NCI-H1417 treated with DMSO at 0.1 percent for 48 hours (cell line): ENCODE data around the gene BABAM2.
"Not testable (repeated sequence)": the region's sequence is repeated elsewhere in the genome, so short reads cannot be mapped to it uniquely, and the experiment has no call there.

Experiments used
- DNase-seq: peaks from one replicate; lab custom pipeline; 2025; lab: John Stamatoyannopoulos, UW

The BABAM2 gene

DNA sequence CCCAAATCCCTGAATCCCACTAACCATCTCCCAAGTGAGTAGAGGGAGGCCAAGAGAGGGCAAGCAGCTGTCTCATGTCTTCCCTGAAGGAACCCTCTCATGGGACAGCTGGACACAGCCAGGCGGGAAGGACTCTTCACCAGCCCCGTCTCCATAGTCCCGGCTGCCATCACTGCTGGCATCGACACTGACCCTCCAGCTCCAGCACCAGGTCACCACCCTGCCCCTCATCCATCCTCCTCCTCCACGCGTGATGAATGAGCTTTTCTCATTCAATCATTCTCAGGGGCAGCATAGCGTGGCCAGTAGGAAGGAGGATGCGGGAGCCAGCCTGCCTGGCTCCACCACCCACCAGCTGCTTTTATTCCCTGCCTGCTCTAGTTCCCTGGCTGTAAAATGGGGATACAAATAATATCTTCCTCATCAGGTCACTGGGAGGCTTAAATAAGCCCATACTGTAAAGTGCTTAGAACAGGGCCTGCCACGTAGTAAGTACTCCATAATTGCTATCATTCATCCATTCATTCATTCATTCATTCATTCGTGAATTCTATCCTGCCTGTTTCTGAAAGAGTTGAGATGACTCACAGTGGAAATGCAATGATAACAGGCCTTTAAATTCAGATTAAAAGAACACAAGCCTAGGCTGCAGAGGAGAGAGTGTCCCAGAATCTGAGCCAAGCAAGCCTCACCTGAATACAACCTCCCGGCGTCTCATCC, 471.6 kb downstream of the BABAM2 start:
- DNase-seq = no peak

DNA sequence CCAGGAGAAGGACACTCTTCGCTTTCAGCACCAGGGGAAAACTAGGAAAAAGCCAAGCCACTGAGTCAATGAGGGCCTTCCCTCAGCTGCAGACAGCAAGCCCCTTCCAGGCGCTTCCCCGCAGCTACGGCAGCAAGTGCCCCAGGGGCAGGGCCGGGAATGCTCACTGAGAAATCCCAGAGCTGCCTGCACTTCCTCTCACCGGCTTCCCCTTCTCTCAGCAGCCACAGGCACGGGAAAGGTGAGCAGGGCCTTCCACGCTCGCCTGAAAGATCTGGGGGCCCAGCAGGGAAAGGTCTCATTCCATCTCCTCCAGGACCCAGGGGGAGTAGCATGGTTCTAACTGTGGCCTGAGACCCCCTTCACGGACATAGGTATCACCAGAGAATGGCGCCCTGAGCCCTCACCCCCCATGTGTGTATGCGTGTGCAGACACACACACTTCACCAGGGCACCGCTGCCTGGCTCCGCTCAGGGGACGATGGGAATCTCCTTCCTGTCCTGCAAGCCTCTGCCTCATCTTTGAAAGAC, 472.5 kb downstream of the BABAM2 start:
- DNase-seq = no peak

DNA sequence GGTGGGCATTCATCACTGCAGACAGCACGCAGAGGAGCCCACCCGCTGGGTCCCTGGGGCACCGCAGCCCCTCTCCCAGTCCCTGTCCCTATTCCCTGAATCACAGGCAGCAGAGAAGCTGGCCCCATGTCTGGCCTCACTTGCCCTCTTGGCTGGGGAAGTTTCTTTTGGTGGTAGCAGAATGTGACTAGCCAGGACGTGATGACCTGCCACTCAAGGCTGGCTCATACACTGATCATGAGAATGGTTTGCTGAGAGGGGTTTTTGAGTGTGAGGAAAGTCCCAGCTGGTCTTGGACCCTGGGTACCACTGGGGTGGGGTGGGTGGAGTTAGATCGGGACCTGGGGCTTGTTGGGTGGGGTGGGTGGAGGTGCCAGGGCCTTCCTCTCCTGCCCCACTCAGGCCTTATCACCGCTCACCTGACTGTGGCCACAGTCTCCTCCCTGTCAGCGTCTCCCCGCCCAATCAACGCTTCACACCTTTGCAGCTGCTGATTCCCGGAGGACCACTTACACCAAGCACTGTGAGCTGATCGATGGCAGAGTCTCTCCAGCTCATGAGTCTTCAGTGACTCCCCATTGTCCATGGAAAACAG, 473.3 kb downstream of the BABAM2 start:
- DNase-seq = no peak

DNA sequence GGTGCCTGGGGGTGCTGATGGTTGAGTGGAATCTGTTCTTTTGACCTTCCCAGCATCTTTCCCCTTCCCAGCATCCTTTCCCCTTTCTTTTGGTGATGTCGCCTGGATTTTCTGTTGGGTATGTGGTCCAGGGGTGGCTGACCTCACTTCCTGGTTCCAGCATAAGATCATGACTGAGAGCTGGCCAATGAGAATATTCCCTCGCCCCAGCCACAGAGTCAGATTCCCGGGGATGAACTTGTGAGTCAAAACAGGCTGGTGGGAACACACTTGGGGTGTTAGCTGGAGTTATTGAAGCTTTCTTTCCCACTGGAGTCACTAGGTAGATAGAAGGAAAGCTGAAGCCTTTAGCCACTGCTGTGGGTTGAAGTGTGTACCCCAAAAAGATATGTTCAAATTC, 474.1 kb downstream of the BABAM2 start:
- no peak for DNase-seq

DNA sequence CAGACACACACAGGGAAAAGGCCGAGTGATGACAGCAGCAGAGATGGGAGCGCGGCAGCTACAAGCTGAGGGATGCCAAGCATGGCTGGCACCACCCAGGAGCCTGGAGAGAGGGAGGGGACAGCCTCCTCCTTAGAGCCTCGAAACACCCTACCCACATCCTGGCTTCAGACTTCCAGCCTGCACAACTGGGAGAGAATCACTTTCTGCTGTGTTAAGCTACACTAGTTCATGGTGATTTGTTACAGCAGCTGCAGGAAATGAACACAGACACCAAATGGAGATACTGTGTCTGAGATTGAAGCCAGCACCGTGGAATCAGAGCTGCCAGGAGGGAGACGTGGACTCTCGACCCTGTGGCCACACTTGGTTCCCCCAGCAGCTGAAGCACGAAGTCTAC, 474.6 kb downstream of the BABAM2 start:
- DNase-seq = no peak

DNA sequence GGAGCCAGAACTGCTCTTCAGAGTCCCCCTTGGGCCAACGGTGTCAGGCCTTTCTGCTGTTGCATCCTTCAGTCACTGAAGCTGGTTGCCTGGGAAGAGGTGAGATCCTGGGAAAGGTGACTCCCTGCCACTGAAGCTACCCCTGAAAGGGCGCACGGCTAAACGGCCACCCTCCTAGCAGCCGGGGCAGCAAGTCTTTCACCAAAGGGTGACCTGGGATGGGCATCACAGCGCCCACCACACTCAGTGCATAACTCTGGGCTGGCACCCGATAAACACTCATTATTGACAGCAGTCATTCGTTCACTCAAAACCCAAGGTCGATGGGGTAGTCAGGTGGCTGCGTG, 475.6 kb downstream of the BABAM2 start:
- DNase-seq = no peak

DNA sequence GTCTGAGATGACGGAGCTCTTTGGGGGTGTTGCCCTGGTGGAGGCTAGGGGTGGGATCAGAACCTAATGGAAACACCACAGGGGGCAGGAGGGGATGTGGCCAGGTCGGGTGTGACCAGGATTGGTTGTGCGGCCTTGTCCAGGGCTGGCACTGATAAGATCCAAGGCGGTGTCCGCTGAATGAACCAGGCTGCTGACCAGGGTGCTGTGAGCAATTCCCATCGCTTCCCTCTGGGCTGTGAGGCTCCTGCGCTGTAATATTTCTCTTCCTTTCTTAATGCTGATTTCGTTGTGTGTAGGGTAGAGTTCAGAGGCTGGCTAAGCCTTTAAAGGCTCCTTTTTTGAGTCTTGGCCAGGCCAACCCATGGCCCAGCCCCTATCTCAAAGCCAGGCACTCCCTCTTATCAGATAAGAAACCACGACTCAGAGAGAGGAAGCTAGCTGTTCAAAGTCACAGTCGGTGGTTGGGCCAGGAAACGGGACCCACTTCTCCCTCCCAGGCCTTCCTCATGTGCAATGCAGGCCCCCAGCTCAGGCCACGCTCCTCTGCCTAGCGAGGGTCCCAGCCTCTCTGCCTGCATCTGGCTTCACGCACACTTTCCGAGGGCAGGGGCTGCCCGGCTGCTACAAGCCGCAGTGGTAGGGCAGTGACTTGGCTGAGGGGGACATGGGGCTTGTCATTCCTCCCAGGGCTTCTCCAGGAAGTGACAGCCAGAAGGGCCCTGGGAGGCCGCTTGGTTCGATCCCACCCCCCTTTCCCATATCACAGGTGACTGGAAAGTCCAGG, 476.2 kb downstream of the BABAM2 start:
- no peak for DNase-seq

DNA sequence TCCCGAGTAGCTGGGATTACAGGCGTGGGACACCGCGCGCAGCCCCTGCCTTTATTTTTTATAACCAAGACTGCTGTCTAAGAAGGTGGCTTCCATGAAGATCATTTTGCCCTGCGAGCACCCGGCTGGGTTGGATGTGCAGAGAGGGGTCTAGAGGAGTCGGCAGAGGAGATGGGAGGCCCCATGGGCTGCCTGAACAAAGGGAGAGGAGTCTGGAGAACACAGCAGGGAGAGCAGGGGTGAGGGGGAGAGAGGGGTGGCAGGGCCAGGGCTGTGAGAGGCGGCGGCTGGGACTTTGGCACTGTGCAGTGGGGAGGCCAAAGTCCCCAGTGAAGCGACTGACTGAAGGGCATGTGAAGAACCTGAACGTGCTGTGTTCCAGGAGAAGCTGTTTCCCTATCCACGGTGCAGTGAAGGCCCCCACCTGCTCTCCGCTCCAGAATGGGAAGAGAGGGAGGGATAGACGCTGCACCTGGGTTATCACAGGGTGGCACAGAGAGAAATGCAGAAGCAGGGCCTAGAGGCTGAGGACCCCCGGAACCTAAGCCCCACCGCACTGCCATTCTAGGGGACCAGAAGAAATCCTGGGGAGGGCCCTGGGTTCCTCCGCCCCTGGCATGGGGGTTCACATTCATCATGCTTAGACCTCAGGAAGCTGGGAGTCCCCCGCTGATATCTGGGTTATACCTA, 477.3 kb downstream of the BABAM2 start:
- DNase-seq = no peak

DNA sequence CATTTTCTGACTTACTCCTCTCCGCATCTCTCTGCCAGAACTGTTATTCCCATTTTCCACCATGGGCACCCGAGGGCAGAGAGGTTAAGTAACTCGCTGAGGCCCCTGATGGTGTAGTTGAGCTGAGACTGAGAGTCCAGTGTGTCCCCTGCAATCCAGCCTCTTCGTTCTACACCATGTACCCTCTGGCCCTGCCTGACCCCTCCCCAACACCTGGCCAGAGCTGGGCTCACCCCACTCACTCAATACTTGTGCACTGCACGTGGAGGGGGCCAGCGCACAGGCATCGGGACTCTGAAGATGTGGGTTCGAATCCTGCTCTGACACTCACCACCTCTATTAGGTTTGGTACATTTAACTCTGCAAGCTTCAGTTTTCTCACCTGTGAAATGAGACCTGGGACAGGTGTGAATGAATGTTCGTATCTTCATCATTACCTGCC, 477.8 kb downstream of the BABAM2 start:
- DNase-seq = no peak

DNA sequence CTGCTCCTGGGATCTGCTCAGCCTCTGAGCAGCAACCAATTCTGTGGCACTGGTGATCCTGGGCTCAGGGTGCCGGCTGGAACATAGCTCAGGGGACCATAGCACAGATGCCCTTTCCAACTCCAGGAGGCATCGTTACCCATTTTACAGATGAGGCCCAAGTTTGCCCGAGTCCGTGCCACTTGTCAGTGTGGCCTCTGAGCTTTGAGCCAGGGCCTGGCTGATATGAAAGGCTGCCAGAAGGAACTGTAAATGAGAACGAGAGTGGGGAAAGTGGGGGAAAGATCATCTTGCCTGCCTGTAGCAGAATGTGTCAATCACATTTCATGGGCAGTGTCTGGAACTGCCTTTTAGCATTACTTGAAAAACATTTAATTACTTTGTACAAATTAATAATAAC, 478.8 kb downstream of the BABAM2 start:
- no peak for DNase-seq

DNA sequence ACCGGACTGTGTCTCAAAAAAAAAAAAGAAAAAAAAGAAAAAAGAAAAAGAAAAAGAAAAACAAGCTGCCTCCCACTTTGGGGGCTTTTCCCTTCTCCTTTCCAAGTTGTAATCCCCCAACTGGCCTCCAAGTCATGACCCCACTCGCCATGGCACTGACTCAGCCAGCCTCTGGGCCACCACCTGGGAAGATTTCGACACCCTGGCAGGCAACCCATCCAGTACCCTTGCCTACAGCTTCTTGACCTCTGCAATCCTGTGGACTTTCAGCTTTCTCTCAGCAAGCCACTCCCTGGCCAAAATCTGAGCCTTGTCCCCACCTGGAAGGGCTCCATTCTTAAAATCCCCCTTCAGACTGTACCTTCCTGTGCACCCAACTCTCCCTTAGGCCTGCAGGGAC, 479.8 kb downstream of the BABAM2 start:
- no peak for DNase-seq

DNA sequence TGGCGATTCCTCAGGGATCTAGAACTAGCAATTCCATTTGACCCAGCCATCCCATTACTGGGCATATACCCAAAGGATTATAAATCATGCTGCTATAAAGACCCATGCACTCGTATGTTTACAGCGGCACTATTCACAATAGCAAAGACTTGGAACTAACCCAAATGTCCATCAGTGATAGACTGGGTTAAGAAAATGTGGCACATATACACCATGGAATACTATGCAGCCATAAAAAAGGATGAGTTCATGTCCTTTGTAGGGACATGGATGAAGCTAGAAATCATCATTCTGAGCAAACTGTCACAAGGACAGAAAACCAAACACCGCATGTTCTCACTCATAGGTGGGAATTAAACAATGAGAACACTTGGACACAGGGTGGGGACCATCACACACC, 481.2 kb downstream of the BABAM2 start:
- DNase-seq = not testable (repeated sequence)

DNA sequence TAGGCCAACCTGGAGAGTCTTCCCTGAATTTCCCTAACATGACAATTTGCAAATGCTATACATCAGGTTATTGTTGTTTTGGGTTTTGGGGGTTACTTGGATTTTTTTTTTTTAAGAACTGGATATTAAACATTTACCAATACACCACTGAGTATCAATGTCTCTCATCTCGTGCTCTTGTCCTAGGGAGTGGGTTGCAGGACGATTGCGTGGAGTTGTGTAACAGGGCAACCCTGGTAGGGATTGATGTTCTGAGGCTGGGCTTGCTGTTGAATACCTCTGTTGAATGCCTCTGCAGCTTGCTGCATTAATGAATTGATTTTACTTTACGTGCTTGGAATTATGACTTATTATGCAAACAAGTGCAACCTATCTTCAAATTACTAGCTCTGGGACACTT, 483.3 kb downstream of the BABAM2 start:
- no peak for DNase-seq

DNA sequence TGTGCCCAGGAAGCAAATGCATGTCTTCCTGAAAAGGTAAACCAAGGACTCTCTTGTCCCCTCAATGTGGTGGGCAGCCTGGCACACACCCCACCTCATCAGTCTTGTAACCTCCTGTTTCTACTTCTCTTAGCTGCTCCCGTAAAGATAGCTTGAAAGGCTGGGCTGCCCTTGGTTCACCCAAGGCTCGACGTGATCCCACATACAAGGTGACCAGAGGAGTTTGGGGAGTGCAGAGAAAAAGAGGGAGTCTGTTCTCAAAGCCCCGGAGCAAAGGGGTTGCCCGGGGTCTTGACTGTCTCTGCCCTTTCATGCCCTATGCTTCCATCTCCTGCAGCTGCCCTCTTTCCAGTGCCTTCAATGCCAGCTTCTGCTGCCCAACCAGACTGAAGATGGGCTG, 483.8 kb downstream of the BABAM2 start:
- no peak for DNase-seq

DNA sequence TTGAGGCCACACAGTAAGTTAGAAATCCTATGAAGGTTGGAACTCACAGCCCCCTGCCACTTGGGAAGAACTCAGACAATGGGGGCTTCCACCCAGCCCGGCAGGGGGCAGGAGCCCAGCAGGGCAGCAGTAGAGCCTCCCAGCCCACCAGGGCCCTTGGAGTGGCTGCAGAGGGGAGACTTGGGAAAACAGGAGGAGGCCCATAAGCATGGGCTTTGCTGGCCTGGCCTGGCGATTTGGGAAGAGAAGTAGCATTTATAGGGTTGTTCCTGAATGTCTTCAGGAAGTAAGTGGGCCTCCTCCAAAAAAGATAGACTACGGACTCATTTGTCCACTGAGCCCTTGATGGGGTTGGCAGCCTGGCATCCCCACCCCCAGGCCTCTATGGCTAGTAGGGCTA, 484.7 kb downstream of the BABAM2 start:
- no peak for DNase-seq

DNA sequence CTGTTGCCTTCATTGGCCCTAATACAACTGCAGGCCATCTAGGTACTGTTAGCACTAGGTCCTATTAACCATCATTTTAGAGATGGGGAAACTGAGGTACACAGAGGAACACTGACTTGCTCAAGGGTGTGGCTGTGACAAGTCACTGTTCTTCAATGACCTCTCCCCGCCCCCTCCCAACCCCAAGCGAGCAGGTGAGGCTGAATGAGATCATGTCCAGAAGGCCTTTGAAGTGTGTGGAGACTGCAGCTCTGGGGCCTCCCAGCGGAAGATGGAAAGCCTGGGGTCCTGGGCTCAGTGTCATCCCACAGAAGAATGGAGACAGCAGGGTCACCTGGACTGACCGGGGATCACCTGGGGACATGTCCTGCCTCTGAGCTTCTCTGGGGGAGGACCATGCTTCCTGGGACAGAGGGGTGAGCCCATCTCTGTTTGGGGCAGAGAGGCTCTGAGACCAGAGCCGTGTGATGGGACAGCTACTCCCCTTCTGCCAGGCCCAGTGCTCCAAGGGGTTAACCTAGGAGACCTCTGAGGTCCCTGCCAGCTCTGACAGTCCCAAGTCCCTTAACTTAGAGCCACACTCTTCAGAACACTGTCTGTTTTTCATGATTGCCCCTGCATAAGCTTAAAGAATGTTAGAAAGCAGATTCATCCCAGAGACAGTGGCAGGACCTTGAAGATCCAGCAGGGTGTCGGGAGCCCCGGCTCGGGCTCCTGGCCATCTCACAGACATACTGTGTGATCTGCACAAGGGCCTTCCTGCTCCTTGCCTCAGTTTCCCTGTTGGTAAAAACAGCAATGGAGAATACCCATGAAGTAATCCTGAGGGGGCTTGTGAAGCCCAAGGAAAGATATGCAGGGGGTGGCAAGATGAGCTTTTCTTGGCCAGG, 485.5 kb downstream of the BABAM2 start:
- no peak for DNase-seq

DNA sequence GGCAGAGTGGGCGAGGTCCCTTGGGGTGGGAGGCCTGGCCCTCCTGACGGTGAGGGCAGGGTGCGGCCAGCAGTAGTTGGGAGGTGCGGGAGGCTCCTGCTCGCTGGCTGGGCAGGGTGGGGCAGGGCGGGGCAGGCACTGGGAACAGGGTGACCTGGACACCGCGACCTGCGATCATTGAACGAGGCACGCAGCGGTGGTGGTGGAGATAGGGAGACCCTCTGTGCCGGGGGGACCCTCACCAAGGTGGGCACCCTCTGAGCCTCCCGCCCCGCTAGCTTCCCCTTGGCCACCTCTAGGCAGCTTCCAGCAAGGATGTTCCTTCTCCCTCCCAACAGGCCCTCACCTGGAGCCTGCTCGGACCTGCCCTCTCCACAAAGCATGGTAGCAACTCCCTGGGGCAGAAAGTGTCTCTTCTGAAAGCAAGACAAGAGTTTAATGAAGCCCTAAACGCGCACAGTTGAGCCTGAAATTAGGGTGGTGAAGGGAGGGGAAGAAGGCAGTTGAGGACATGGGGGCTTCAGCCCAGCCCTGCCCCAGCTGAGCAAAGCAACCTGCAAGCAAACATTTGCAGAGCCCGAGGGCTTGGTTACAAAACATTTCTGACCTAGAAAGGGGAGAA, 486.8 kb downstream of the BABAM2 start:
- DNase-seq = no peak

DNA sequence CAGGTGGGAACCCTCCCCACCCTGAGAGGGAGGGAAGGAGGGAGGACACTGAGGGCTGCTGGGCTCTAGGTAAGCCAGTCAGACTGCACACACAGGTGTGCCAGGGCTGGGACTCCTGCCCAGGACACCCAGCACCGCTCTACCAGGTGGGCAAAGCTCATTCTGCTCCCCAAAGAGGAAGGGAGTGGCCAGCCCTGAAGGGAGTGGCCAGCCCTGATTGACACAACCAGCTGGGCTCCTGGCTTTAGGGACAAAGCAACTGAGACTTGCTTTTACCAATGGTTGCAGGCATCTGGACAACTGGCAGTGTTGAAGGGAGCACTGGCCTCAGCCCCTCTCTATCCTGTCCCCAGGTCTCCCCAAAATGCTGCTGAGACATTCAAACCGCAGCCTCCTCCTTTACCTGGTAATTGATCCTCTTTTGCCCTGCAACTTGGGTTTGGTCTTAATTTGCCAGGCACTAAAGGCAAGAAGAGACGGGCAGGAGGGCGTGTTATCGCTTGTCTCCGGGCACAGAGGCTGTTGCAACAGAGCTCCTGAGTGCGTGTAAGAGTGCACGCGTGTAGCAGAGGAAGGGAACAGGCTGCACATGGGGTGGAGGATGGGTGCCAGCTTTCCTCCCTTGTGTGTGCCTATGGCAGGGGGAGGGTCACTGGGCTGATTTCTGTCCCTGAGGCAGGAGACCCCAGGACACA, 487.6 kb downstream of the BABAM2 start:
- DNase-seq = no peak

DNA sequence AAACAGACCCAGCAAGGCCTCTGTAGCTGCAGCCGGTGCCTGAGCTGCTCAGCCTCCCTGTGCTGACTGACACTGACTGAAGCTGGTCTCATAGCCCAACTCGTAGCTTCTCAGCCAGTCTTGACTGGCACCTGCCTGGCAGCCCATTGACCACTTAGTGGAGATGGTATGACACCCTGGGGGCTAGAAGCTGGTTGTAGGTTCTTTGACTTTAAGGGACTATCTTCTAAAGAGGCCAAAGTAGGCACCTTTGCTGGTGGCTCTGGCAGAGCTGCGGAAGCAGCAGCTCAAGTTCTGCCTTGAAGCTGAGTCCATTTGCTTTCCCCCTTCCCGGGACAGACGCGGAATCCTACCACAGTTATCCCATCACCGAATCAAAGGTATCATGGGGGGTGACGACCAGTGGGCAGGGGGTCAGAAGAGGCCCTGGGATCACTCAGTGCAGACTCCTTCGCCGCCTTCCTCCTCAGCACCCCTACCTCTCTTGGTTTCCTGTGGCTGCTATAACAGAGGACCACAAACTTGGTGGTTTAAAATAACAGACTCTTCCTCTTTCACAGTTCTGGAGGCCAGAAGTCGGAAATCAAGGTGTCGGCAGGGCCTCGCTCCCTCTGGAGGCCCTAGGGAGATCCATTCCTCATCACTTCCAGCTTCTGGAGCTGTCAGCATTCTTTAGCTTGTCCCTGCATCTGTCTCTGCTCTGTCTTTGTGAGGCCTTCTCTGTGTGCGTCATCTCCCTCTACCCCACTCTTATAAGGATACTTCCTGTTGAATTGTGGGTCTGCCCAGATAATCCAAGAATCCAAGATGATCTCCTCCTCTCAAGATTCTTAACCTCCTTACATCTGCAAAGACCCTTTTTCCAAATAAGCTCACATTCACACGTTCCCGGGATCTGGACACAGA, 488.4 kb downstream of the BABAM2 start:
- no peak for DNase-seq
